ENCODE results near the gene DIP2C.
"Not testable (repeated sequence)": the region's sequence is repeated elsewhere in the genome, so short reads cannot be mapped to it uniquely, and the experiment has no call there.

Gene DIP2C

DNA sequence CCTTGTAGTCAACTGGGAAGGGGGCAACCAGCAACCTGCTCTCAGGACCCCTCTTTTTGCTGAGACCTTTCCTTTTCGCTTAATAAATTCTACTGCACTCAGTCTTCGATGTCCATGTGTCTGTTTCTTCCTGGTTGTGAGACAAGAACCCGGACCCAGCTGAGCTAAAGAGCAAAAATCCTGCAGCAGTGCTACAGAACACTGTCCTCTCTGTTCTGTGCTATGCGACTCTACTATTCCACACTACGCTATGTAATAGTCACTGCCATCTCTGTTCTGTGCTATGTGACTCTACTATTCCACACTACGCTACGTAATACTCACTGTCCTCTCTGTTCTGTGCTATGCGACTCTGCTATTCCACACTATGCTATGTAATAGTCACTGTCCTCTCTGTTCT lies 34.3 kb downstream of the DIP2C start:
- DNase-seq: no peak

DNA sequence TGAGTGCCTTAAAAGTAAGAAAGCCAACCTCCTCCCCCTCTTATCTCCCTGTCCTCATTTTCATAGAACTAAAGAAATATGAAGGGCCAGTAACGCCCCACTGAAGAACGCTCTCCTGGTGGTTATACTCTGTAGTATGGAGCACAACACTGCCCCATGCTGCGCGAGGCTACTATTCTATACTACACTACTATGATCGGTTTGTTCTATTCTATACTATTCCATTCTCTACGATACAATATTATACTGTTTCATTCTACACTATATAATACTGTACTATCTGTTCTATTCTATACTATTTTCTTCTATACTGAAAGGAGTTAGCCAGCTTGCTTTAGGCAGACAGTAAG lies 34.8 kb downstream of the DIP2C start:
- no peak for DNase-seq

- DNase-seq: no peak
These were observed 35.3 kb downstream of the DIP2C start for GRCh38 chr10:653991-654646.

DNA sequence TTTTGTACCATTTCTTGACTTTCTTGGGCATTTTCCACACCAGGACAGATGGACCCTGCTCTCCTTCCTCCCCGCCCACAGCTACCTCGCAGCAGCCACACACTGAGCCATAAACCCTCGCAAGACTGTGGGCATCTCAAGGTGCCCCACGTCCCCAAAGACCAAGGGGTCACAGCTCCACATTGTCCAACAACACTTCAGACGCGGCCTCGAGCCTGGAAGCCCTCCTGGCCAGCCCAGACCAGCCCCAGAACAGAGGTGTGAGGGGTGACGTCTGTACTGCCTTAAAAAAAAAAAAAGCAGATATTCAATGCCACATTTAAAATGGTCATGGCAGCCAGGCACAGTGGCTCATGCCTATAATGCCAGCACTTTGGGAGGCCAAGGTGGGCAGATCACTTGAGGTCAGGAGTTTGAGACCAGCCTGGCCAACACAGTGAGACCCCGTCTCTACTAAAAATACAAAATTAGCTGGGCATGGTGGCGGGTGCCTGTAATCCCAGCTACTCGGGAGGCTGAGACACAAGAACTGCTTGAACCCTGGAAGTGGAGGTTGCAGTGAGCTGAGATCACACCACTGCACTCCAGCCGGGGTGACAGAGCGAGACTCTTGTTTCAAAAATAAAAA lies 36.5 kb downstream of the DIP2C start:
- DNase-seq: not testable (repeated sequence)

- no peak for DNase-seq
These were observed 37.2 kb downstream of the DIP2C start for GRCh38 chr10:652233-652632.

GRCh38 chr10:651692-652091 lies 37.8 kb downstream of the DIP2C start:
- DNase-seq: no peak

GRCh38 chr10:650886-651615 lies 38.4 kb downstream of the DIP2C start:
- no peak for DNase-seq

- no peak for DNase-seq
These were observed 39.0 kb downstream of the DIP2C start for GRCh38 chr10:650441-650851.

GRCh38 chr10:649798-650440 lies 39.5 kb downstream of the DIP2C start:
- DNase-seq: no peak

DNA sequence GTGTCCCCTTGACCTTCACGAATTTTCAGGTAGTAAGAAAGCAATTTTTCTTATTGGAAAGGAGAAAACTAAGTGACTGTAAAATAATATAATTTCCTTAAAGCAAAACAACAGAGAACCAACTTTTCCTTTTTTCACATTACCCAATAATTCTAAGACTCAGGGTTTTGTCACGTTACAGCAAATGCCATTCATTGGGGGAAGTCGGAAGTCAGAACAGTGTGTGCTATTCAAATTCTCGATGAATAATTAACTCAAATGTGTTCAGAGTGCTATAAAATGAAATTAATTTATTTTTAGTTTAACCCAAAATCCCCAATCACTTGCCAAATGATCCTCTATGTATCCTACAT lies 40.0 kb downstream of the DIP2C start:
- DNase-seq: no peak

DNA sequence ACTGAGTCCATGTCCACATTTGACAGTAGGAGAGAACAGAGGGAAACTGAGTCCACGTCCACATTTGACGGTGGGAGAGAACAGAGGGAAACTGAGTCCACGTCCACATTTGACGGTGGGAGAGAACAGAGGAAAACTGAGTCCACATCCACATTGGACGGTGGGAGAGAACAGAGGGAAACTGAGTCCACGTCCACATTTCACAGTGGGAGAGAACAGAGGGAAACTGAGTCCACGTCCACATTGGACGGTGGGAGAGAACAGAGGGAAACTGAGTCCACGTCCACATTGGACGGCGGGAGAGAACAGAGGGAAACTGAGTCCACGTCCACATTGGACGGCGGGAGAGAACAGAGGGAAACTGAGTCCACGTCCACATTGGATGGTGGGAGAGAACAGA lies 42.4 kb downstream of the DIP2C start:
- not testable (repeated sequence) for DNase-seq

GRCh38 chr10:646118-646524 lies 43.3 kb downstream of the DIP2C start:
- no peak for DNase-seq

GRCh38 chr10:644943-645334 lies 44.5 kb downstream of the DIP2C start:
- no peak for DNase-seq

DNA sequence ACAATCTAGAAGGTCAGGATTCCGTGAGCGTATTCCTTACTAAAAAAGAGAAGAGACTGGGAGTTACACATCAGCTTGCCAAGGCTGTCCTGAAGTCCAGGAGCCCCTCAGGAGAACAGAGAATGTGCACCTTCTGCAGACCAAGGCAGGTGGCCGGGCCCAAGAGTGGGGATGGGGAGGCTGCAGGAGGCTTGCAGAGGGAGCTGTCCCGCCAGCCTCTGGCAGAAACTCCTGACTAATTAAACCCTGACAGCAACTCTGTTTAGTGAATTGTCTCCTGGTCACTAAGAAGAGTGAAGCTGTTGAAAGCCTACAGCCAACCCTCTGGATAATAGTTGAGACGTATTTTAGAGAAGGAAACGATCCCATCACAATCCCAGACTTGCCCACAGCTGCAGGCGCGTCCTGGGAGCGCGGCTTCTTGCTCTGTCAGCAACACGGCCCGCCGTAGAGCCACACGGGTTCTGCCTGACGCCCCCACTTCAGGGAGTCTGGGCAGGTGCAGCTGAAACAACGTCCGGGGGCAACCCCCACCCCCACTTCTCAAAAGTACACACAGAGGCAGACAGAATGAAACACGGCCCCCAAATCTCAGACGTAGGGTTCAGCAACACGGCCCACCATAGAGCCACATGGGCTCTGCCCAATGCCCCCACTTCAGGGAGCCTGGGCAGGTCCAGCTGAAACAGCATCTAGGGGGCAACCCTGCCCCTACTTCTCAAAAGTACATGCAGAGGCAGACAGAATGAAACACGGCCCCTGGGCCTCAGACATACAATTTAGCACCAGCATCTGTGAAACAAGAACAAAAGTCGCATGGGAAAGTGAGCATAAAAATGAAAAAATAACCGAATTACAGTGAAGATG lies 45.2 kb downstream of the DIP2C start:
- no peak for DNase-seq

DNA sequence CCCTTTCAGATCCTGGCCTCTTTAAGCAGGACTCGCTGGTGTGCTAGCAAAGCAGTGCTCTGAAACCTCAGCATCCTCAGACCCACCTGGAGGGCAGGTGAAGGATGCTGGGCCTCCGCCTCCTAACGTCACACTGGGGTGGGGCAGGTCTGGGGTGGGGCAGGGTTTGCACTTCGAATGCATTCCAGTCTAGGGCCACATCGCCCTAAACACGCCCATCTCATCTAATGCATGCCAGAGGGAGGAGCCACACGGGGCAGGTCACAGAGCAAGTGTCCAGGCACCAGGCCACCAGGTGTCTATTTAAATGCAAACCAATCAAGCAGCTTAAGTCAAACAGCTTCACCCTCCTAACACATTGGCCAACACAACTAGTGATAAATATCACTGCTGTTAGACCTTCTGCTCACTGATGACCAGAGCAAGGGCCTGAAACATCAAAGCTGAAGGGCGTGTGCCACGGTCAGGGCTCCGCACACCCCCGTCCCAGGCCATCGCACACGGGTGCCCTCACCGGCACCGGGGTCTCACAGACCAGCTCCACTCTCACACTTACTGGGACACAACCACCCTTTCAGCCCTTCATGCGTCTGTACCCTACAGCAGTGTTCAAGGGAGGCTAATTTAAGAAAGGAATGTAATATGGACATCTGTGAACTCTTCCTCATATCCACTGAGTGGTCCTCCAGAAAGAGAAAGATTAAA lies 47.1 kb downstream of the DIP2C start:
- DNase-seq: no peak

GRCh38 chr10:641149-642010 lies 48.1 kb downstream of the DIP2C start:
- DNase-seq: no peak

GRCh38 chr10:640673-641045 lies 48.8 kb downstream of the DIP2C start:
- no peak for DNase-seq

DNA sequence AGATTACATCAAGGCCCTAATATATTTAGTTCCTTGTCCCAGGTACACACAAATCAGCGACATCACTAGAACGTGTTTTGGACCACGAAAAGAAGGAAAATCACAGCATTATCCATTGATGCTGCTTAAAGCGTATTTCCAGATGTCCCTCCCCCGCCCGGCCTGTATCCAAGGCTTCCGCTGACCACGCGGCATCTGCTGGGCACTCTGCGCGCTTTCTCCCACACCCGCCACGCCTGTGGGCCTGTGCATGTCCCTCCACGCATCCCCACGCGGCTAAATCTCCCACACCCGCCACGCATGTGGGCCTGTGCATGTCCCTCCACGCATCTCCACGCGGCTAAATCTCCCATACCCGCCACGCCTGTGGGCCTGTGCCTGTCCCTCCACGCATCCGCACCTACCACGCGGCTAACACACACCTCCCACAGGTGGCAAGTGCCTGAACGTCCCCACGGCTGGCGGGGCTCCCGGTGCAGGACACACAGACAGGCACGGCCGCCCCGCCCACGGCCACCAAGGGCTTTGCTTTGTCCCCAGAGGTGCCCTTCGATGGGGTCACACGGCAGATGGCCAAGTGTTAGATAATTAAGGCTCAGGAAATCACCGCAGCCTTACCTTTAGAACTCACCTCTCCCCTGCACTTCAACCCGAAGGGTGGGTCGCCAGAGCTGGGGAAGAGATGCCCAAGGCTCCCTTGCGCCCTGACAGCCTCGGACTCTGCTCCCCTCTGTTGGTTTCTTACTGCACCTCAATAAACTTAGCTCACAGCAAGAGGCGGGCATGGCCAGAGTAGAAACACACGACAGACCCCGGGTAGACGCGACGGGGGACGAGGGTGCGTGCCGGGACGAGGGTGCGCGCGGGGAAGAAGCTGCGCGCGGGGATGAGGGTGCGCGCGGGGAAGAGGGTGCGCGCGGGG lies 49.5 kb downstream of the DIP2C start:
- no peak for DNase-seq

GRCh38 chr10:639001-639750 lies 50.3 kb downstream of the DIP2C start:
- DNase-seq: no peak
